Aorta (tissue), 5 donors: ENCODE data around the gene PDZRN4. TPM values are rescaled to one million over a fixed set of nuclear protein-coding genes. Genes with fewer than 3 reads are reported as not detected.

ENCODE experiments used
- ATAC-seq: fragments of 200-7000 bp; cut with Tn5 transposase; one replicate; pipeline ENCODE4 v1.9.1; 2022; ENCODE audit warnings: moderate library complexity; ENCODE audit not compliant: low FRiP score
- DNase-seq, 2 donors: peaks; one replicate each; pipeline ENCODE4 v3.0.0-alpha.2; 2020
- H3K27ac ChIP-seq, 2 donors: one replicate each; pipeline ENCODE4 v1.5.1; 2013; ENCODE audit warnings: low read length in 2 of 2, mild to moderate bottlenecking in 2 of 2, moderate library complexity in 2 of 2, control low read depth in 1 of 2, inconsistent platforms in 1 of 2, low read depth in 1 of 2
- H3K27me3 ChIP-seq, 2 donors: one replicate each; pipeline ENCODE4 v1.6.1; 2013; ENCODE audit warnings: control low read depth in 1 of 2, low read length in 1 of 2, mild to moderate bottlenecking in 1 of 2, moderate library complexity in 1 of 2; ENCODE audit not compliant: insufficient read depth in 2 of 2, control insufficient read depth in 1 of 2
- H3K36me3 ChIP-seq, 2 donors: one replicate each; pipeline ENCODE4 v1.6.1; 2013; ENCODE audit warnings: control low read depth in 1 of 2, low read length in 1 of 2, mild to moderate bottlenecking in 1 of 2; ENCODE audit not compliant: insufficient read depth in 2 of 2, control insufficient read depth in 1 of 2
- H3K4me1 ChIP-seq, 2 donors: one replicate each; pipeline ENCODE4 v1.6.1; 2013; ENCODE audit warnings: low read length in 2 of 2, control low read depth in 1 of 2, mild to moderate bottlenecking in 1 of 2, moderate library complexity in 1 of 2; ENCODE audit not compliant: insufficient read depth in 2 of 2, control insufficient read depth in 1 of 2
- H3K4me3 ChIP-seq, 2 donors: one replicate each; pipeline ENCODE4 v1.5.1; 2013; ENCODE audit warnings: low read length in 2 of 2, control low read depth in 1 of 2, mild to moderate bottlenecking in 1 of 2
- H3K9me3 ChIP-seq: one replicate; pipeline ENCODE4 v1.6.1; 2013; ENCODE audit warnings: mild to moderate bottlenecking, low read length; ENCODE audit not compliant: control insufficient read depth
- WGBS, 2 donors: extraction: QIAGEN DNeasy Blood & Tissue Kit; methylation state at CpG; one replicate each; pipeline ENCODE4 v1.1.7; 2013; 5-methylcytosine and 5-hydroxymethylcytosine counted together
- intact Hi-C, 2 donors: fragments of 100-400 bp; cut with DNase I; formaldehyde crosslinking; loops; one replicate each; pipeline versions ENCODE4 v1.14.2 to v1.15.0; 2022
- long read RNA-seq, 2 donors: library from polyadenylated mRNA; unstranded; transcript quantifications; one replicate each; pipeline ENCODE4 v2.0.0, GENCODE V29; 2020 to 2021
- polyA plus RNA-seq, 2 donors: library from polyadenylated mRNA; stranded (reverse); fragments of 200-250 nt; gene quantifications; one replicate each; pipeline ENCODE4 v1.2.3, GENCODE V29; 2013
- total RNA-seq, 2 donors: library from RNA; stranded (reverse); fragmentation: NEBNext Ultra II Directional; extraction: Animal tissue kit (Norgen Biotek cat#: 25700); gene quantifications; one replicate each; pipeline ENCODE4 v1.2.1, GENCODE V29; 2021
- donor health status: healthy with polysubstance abuse.
- donor health status: Bipolar disorder and iron deficiency.
- donor health status: DM: no; HTN: no; CAD: no.
- donor health status: DM: no; HTN: no; CAD: no.
- donor health status: DM: yes; HTN: yes; CAD: no.

Gene PDZRN4
- total RNA-seq = 10 to 100 TPM in 1 of 2 donors, 1 to 10 TPM in 1; 6.8 to 11.2 TPM
- polyA plus RNA-seq = 1 to 10 TPM; 1.2 to 1.8 TPM
- long read RNA-seq, donor 1, partial matches to known transcripts = 3 of 8 reads
- long read RNA-seq, donor 1, other reads (novel, unspliced or antisense) = 5 of 8 reads
- long read RNA-seq, donor 2, partial matches to known transcripts = 1 of 8 reads
- long read RNA-seq, donor 2, other reads (novel, unspliced or antisense) = 7 of 8 reads

DNA sequence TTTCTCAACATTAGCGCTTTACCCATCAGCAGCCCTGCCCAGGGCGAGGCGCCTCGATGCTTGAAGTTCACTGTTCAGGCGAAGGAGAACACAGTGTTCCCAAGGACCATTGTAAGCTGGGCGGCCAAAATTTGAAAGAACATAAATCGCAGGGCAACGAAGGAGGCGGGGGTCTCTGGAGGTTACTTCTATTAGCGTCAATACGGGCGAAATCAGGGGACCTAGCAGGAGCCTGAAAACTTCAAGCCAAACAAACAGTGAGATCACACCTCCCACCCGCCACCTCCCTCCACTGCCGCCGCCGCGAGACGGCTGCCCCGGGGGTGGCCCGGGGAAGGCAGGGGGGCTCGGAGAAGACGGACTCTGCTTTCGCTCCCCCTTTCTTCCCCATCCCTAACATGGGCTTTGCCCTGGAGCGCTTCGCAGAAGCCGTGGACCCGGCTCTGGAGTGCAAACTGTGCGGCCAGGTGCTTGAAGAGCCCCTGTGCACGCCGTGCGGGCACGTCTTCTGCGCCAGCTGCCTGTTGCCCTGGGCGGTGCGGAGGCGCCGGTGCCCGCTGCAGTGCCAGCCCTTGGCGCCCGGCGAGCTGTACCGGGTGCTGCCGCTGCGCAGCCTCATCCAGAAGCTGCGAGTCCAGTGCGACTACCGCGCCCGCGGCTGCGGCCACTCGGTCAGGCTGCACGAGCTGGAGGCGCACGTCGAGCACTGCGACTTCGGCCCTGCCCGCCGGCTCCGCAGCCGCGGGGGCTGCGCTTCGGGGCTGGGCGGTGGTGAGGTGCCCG is at the start of gene PDZRN4:
TSS of gene PDZRN4 (plus strand) at position 263 of the 783 bp plus-strand sequence.
- DNase-seq (peak; percentile 53 to 84), ATAC-seq (peak; percentile 64)
- Histone ChIP-seq H3K4me1 (no peaks in the 10 kb centered on the region), H3K4me3 (peak within 1 kb of the TSS; percentile 45 to 53), H3K36me3 (no peaks in the 10 kb centered on the region), H3K27me3 (no peaks in the 10 kb centered on the region), H3K27ac (peak within 1 kb of the TSS; percentile 14 to 16), H3K9me3 (no peaks in the 10 kb centered on the region)
- intact Hi-C loops = loop anchor here in 1 of 2 donors (5.0 kb wide), 1 partner anchor 46 kb away; no protein-coding TSS in a partner anchor
- WGBS, 2 donors = 6 to 8% methylated on average over 46 to 67 of the region's 67 CpGs

DNA sequence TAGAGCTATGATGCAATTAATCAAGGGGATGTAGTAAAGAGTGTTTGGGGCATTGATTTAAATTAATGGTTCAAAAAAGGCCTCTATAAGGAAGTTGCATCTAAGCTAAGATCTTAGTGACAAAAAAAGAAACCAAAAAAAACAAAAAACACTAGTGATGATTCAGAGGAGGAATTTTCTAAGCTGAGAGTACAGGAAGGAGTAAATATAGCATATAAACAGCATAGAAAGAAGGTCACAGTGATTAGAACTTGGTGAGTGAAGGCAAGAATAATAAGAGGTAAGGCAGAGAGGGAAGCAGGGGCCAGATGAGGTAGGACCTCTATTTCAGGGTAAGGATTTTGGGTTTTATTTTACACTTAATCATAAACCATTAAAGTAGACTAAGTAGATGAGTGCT is 48.0 kb upstream of the PDZRN4 start:
- Histone ChIP-seq H3K36me3 (no peaks in the 10 kb centered on the region), H3K4me3 (no peak overlapping the region), H3K9me3 (no peaks in the 10 kb centered on the region), H3K27ac (peak overlapping the region in 1 of 2 donors; percentile 87), H3K27me3 (no peaks in the 10 kb centered on the region), H3K4me1 (peaks cover 5 to 9% of the 10 kb centered on the region in 2 donors)
- ATAC-seq = no peak
- DNase-seq = no peak
- intact Hi-C loops = loop anchor here in 1 of 2 donors (5.0 kb wide), 1 partner anchor 47 kb away; the partner anchor contains the start of gene PDZRN4

DNA sequence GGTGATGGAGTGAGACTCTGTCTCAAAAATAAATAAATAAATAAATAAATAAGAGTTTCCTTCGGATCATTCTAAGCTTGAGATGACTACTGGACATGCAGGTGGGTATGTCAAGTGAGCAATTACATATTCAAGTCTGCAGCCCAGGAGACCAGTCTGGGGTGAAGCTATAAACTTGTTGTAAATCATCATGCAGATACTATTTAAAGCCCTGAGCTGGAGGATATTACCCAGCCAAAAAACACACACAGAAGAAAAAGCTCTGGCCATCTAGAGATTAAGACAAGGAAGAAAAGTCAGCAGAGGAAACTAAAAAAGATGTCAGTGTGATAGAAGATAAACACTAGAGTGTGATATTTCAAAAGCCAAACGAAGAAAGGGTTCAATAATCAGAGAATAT is 47.0 kb upstream of the PDZRN4 start:
- Histone ChIP-seq H3K36me3 (no peaks in the 10 kb centered on the region), H3K27ac (peak overlapping the region; percentile 80 to 87), H3K4me3 (no peak overlapping the region), H3K4me1 (peaks cover 5 to 9% of the 10 kb centered on the region in 2 donors), H3K27me3 (no peaks in the 10 kb centered on the region), H3K9me3 (no peaks in the 10 kb centered on the region)
- intact Hi-C loops = loop anchor here in 1 of 2 donors (5.0 kb wide), 1 partner anchor 46 kb away; the partner anchor contains the start of gene PDZRN4
- DNase-seq (no peak), ATAC-seq (peak; percentile 71)
- WGBS, 2 donors = 3 to 6% methylated on average over 2 of the region's 2 CpGs

DNA sequence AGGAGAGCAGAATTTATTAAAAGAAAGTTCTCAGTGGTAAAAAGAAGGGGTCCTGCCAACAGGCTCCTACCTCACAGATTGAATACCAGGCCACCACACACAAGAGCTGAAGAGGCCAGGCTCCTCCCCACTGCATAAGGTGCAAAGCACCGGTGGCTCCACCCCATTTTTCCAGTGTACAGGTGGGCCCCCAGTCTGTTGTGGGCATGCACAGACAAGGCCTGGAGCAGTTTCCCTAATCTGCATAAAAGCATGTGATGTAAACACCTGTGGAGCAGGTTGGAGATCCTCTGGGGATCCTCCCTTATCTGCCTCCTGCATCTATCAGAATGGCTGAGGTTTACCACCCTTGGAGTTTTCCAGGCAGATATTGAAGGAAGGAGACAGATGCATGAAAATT is 45.7 kb upstream of the PDZRN4 start:
- H3K36me3 ChIP-seq = no peaks in the 10 kb centered on the region
- ATAC-seq = no peak
- H3K4me3 ChIP-seq = no peak overlapping the region
- peaks cover 5 to 9% of the 10 kb centered on the region in 2 donors for H3K4me1 ChIP-seq
- no peaks in the 10 kb centered on the region for H3K27me3 ChIP-seq
- DNase-seq = no peak
- no peaks in the 10 kb centered on the region for H3K9me3 ChIP-seq
- 84 to 100% methylated on average over 1 of the region's 1 CpG for WGBS, 2 donors
- peak overlapping the region in 1 of 2 donors; percentile 5 for H3K27ac ChIP-seq
- intact Hi-C loops = loop anchor here in 1 of 2 donors (5.0 kb wide), 1 partner anchor 45 kb away; the partner anchor contains the start of gene PDZRN4

DNA sequence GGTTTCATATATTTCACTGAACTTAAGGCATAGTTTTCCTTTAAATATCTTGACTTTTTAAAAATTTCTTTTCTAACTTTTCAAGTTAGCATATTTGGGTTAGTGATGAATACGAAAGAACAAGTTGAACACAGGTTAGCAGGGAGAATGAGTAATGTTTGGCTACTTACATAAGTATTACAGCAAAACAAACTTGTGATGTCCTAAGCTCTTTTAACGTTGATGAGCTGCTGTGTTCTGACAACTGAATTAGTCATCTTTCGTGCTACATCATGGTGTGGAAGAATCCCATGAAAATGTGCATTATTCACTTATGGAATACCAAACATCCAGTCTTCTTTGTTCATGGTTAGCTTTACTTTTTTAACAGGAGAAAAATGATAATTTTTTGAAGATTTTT is 36.3 kb upstream of the PDZRN4 start:
- DNase-seq = no peak
- Histone ChIP-seq H3K27ac (no peak overlapping the region), H3K36me3 (no peaks in the 10 kb centered on the region), H3K4me1 (no peaks in the 10 kb centered on the region), H3K9me3 (no peaks in the 10 kb centered on the region), H3K4me3 (no peak overlapping the region), H3K27me3 (no peaks in the 10 kb centered on the region)
- ATAC-seq = no peak
- 52 to 60% methylated on average over 3 of the region's 3 CpGs for WGBS, 2 donors
- intact Hi-C loops = no loop called here

DNA sequence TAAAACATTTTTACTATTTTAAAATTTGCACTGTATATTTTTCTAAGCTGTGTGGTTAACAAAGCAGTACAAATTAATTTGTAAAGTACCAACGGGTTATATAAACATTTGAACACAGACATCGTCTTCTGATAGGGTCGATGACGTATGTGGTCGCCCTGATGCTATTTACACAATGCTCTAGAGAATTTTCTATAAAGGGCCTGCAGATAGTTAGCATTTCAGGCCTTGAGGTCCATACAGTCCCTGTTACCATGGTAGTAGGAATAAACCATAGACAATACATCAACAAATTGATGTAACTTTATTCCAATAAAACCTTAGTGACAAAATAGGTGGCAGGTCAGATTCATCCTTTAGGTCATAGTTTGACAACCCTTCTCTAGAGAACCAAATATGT is 25.7 kb upstream of the PDZRN4 start:
- 7 to 15% methylated on average over 5 of the region's 5 CpGs for WGBS, 2 donors
- ATAC-seq (no peak), DNase-seq (no peak)

DNA sequence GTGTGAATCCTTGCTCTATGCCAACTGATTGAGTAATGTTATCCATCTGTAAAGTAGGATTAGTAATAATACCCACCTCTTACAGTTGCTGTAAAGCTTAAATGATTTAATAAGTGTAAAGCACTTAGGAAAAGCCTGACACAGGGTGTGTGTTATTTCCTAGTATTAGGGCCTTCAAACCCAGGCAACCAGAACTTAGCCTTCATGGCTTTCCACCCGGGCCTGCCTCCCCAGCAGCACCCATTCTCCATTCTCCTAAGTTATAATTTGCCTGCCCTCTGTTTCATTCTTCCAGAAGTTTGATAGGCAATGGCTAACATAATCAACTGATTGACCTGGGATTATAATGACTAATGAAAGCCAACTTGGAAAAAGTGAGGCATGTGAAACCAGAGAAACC is 20.4 kb upstream of the PDZRN4 start:
- H3K4me1 ChIP-seq = no peaks in the 10 kb centered on the region
- no peaks in the 10 kb centered on the region for H3K9me3 ChIP-seq
- no peak overlapping the region for H3K27ac ChIP-seq
- ATAC-seq = no peak
- intact Hi-C loops = no loop called here
- H3K4me3 ChIP-seq = no peak overlapping the region
- DNase-seq = no peak
- no peaks in the 10 kb centered on the region for H3K27me3 ChIP-seq
- no peaks in the 10 kb centered on the region for H3K36me3 ChIP-seq
- WGBS, 2 donors = 95 to 100% methylated on average over 1 of the region's 1 CpG

More for the DNA sequence above, 25.7 kb upstream of the PDZRN4 start:
- Histone ChIP-seq H3K27ac (no peak overlapping the region), H3K4me1 (no peaks in the 10 kb centered on the region), H3K36me3 (no peaks in the 10 kb centered on the region), H3K9me3 (no peaks in the 10 kb centered on the region), H3K27me3 (no peaks in the 10 kb centered on the region), H3K4me3 (no peak overlapping the region)
- intact Hi-C loops = no loop called here

DNA sequence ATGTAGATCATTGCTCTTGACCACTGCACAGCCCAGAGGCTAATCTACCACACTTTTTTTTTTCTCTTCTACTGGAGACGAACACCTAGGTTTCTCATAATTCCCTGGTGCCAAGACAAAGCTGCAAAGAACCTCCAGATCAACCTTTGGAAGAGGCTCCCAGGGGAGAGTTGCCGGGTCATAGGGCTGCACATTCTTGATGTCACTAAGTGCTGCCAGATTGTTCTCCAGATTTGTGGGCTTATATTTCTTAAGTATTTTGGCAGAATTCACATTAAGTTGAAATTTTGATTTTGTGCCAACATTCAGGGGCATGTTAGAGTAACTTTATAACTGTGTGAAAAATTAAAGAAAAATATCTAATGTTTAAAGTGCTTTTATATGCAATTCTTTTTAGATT is 13.5 kb upstream of the PDZRN4 start:
- Histone ChIP-seq H3K36me3 (no peaks in the 10 kb centered on the region), H3K9me3 (no peaks in the 10 kb centered on the region), H3K4me1 (no peaks in the 10 kb centered on the region), H3K27ac (no peak overlapping the region), H3K4me3 (no peak overlapping the region), H3K27me3 (no peaks in the 10 kb centered on the region)
- intact Hi-C loops = no loop called here
- DNase-seq = no peak
- WGBS, 2 donors = 8 to 14% methylated on average over 2 of the region's 2 CpGs
- ATAC-seq = no peak
